KMS-11 (cell line): Measurements from ENCODE around the gene ASPHD2.

ENCODE experiments used
- H2AFZ ChIP-seq: fragments of 200-600 bp; sonication (generic); 2 replicates; pipeline ENCODE4 v1.6.1; 2016; ENCODE audit warnings: antibody characterized with exemption, mixed run types, low read depth
- H3K27ac ChIP-seq: fragments of 200-600 bp; sonication (generic); 2 replicates; pipeline ENCODE4 v1.6.1; 2016; ENCODE audit warnings: mild to moderate bottlenecking, mixed run types
- H3K27me3 ChIP-seq: fragments of 200-600 bp; sonication (generic); 2 replicates; pipeline ENCODE4 v1.6.1; 2017; ENCODE audit warnings: mild to moderate bottlenecking, low read depth, mixed run types, moderate library complexity; ENCODE audit not compliant: insufficient read depth
- H3K36me3 ChIP-seq: fragments of 200-600 bp; sonication (generic); 2 replicates; pipeline ENCODE4 v1.6.1; 2017; ENCODE audit warnings: mild to moderate bottlenecking, mixed run types; ENCODE audit not compliant: insufficient read depth
- H3K4me1 ChIP-seq: fragments of 200-600 bp; sonication (generic); 2 replicates; pipeline ENCODE4 v1.6.1; 2016; ENCODE audit warnings: mild to moderate bottlenecking, low read depth, mixed run types; ENCODE audit not compliant: poor library complexity, severe bottlenecking
- H3K4me2 ChIP-seq: fragments of 200-600 bp; sonication (generic); 2 replicates; pipeline ENCODE4 v1.7.0; 2016; ENCODE audit warnings: mild to moderate bottlenecking, mixed run types
- H3K4me3 ChIP-seq: fragments of 200-600 bp; sonication (generic); IDR thresholded peaks from 2 replicates; pipeline ENCODE4 v1.6.1; 2017; ENCODE audit warnings: low read depth, low read length, mixed read lengths; ENCODE audit not compliant: insufficient read depth
- H3K79me2 ChIP-seq: fragments of 200-600 bp; sonication (generic); 2 replicates; pipeline ENCODE4 v1.6.1; 2016; ENCODE audit warnings: low read depth, mixed run types; ENCODE audit not compliant: insufficient read depth
- H3K9ac ChIP-seq: fragments of 200-600 bp; sonication (generic); 2 replicates; pipeline ENCODE4 v1.6.1; 2016; ENCODE audit warnings: mild to moderate bottlenecking, mixed run types
- H4K20me1 ChIP-seq: fragments of 200-600 bp; sonication (generic); 2 replicates; pipeline ENCODE4 v1.6.1; 2016; ENCODE audit warnings: mild to moderate bottlenecking, mixed run types; ENCODE audit not compliant: insufficient read depth
- TF ChIP-seq, protein P1 (sequence below): fragments of 200-600 bp; sonication (generic); conservative IDR thresholded peaks from 2 replicates; pipeline ENCODE4 v1.6.1; 2017; ENCODE audit warnings: low read depth, mild to moderate bottlenecking, antibody characterized with exemption, low read length, moderate library complexity, mixed read lengths

Gene ASPHD2

DNA sequence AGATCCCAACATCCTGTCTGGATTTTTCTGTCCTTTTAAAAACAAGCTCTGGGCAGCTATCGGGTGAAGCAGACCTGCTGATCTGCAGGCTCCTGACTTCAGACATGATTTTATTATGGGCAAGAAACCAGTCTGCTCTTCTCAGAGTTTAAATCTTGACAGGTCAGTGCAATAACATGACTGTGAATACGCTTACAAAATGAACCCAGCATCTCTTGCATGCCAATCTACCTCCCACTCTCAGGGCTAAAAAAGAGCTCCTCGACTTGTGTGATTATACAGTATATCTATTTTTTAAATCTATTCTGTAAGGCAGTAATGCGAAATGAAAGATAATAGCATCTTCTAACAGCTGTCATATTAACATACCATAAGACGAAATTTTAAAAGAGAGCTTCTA is 18.7 kb upstream of the ASPHD2 start:
- no peaks in the 10 kb centered on the region for H3K27me3 ChIP-seq
- H3K9ac ChIP-seq, result no peak overlapping the region
- H3K79me2 ChIP-seq, result no peaks in the 10 kb centered on the region
- H2AFZ ChIP-seq, result no peak overlapping the region
- H3K27ac ChIP-seq, result no peak overlapping the region
- H3K4me3 ChIP-seq, result no peak overlapping the region
- TF ChIP-seq, protein P1, sequence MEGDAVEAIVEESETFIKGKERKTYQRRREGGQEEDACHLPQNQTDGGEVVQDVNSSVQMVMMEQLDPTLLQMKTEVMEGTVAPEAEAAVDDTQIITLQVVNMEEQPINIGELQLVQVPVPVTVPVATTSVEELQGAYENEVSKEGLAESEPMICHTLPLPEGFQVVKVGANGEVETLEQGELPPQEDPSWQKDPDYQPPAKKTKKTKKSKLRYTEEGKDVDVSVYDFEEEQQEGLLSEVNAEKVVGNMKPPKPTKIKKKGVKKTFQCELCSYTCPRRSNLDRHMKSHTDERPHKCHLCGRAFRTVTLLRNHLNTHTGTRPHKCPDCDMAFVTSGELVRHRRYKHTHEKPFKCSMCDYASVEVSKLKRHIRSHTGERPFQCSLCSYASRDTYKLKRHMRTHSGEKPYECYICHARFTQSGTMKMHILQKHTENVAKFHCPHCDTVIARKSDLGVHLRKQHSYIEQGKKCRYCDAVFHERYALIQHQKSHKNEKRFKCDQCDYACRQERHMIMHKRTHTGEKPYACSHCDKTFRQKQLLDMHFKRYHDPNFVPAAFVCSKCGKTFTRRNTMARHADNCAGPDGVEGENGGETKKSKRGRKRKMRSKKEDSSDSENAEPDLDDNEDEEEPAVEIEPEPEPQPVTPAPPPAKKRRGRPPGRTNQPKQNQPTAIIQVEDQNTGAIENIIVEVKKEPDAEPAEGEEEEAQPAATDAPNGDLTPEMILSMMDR, result no peak
- no peak overlapping the region for H3K4me2 ChIP-seq
- H3K4me1 ChIP-seq, result no peaks in the 10 kb centered on the region
- no peaks in the 10 kb centered on the region for H3K36me3 ChIP-seq
- H4K20me1 ChIP-seq, result no peaks in the 10 kb centered on the region

DNA sequence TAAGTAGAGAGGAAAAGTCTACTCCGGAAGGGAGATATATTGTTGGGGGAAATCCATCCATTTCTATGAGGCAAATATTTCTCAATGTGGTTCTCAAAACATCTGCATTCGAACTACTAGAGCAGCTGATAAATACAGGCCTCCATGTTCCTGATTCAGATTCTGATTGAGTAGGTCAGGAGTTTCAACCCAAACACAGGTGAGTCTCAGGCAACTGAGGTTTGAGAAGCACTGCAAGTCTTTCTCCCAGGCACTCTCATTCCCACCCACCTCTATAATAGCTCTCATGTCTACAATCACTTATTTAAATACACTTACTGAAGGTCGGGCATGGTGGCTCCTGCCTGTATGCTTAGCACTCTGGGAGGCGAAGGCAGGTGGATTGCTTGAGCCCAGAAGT is 14.7 kb upstream of the ASPHD2 start:
- Histone ChIP-seq H2AFZ (no peak overlapping the region), H3K4me1 (no peaks in the 10 kb centered on the region), H3K79me2 (no peaks in the 10 kb centered on the region), H3K27me3 (no peaks in the 10 kb centered on the region), H4K20me1 (no peaks in the 10 kb centered on the region), H3K27ac (no peak overlapping the region), H3K9ac (no peak overlapping the region), H3K4me2 (no peak overlapping the region), H3K36me3 (no peaks in the 10 kb centered on the region), H3K4me3 (no peak overlapping the region)
- TF ChIP-seq, protein P1, result no peak

DNA sequence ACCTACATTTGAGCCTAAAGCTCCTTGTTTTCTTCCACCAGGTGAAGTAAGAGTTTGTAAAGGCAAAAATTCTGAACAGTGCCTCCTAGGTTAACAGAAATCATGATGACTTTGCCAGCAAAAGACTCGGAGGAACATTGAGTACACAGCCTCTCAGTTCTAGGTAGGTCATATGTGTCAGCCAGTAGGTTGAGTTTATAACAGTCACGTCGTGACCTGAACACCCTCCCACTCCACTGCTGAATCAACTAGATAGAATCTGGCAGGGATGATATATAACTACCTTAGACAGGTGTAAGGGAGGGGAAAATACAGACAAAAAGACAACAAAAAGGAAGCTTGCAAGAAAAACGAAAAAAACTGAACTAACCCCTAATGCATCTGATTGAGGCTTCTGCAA is 12.8 kb upstream of the ASPHD2 start:
- Histone ChIP-seq H3K4me1 (no peaks in the 10 kb centered on the region), H4K20me1 (no peaks in the 10 kb centered on the region), H3K4me2 (no peak overlapping the region), H3K27me3 (no peaks in the 10 kb centered on the region), H3K27ac (no peak overlapping the region), H2AFZ (no peak overlapping the region), H3K4me3 (no peak overlapping the region), H3K9ac (no peak overlapping the region), H3K79me2 (no peaks in the 10 kb centered on the region), H3K36me3 (no peaks in the 10 kb centered on the region)
- TF ChIP-seq, protein P1, result no peak

DNA sequence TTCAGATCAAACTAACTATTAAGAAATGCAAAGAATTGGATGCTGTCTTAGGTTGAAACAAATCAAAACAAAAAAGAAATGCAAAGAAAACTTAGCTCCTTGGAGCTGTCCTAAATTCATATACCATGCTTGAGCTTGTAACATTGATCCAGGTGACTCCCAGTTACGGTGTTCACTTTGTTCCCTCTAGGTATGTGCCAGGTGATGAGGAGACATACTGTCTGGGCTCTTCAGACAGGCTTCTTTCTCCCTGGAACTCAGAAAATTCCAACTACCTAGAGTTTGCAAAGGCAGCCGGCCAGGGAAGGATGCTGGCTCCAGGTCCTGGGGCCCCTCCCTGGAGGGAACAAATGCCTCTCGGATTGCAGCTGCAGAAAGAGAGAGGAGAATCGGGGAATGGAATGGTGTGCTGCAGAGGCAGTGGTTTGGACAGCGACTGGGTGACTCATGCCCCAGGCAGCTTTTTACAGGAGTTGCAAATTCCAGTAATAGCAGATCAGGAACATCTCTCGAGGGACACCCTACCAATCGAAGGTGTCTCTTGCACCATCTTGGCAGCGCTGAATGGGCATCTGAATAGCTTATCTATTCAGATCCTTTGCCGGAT is 12.3 kb upstream of the ASPHD2 start:
- H3K9ac ChIP-seq, result no peak overlapping the region
- H3K4me2 ChIP-seq, result no peak overlapping the region
- TF ChIP-seq, protein P1, result no peak
- no peaks in the 10 kb centered on the region for H3K36me3 ChIP-seq
- no peaks in the 10 kb centered on the region for H3K4me1 ChIP-seq
- no peak overlapping the region for H3K27ac ChIP-seq
- no peak overlapping the region for H3K4me3 ChIP-seq
- H3K79me2 ChIP-seq, result no peaks in the 10 kb centered on the region
- H4K20me1 ChIP-seq, result no peaks in the 10 kb centered on the region
- no peak overlapping the region for H2AFZ ChIP-seq
- H3K27me3 ChIP-seq, result no peaks in the 10 kb centered on the region
